Measurements from ENCODE around the gene LARP1B.

GRCh38 chr4:128169245-128169644 is 108.1 kb downstream of the LARP1B start:
- TF ChIP-seq EZH2 (IDR thresholded peaks at IDR 0.05; ENCODE audit: borderline replicate concordance, insufficient read depth, low read depth, low read length, poor library complexity, severe bottlenecking), result no peak
- TF ChIP-seq CTCF (IDR thresholded peaks at IDR 0.05), result no peak

All from B cell (primary cell).